Osteoblast (primary cell): Measurements from ENCODE around the gene SLC17A9. TPM values are rescaled to one million over a fixed set of nuclear protein-coding genes. Genes with fewer than 3 reads are reported as not detected.

Experiments
- DNase-seq: peaks from one replicate; pipeline ENCODE4 v3.0.0; 2011; ENCODE audit warnings: low spot score, mixed read lengths; ENCODE audit not compliant: insufficient read length; ENCODE audit errors: missing footprints
- H2AFZ ChIP-seq: 2 replicates; pipeline ENCODE4 v1.6.0; 2011; ENCODE audit warnings: mild to moderate bottlenecking, low read length
- H3K27ac ChIP-seq: 2 replicates; pipeline ENCODE4 v1.5.1; 2011; ENCODE audit warnings: mild to moderate bottlenecking, low read depth, low read length, moderate library complexity
- H3K27me3 ChIP-seq: 2 replicates; pipeline ENCODE4 v1.6.0; 2012; ENCODE audit warnings: mild to moderate bottlenecking, control low read depth, inconsistent platforms, low read length, moderate library complexity; ENCODE audit not compliant: insufficient read depth
- H3K36me3 ChIP-seq: 2 replicates; pipeline ENCODE4 v1.5.1; 2011; ENCODE audit warnings: mild to moderate bottlenecking, low read length, control low read depth, moderate library complexity; ENCODE audit not compliant: insufficient read depth
- H3K4me1 ChIP-seq: 2 replicates; pipeline ENCODE4 v1.5.1; 2011; ENCODE audit warnings: mild to moderate bottlenecking, low read length, control low read depth, moderate library complexity; ENCODE audit not compliant: insufficient read depth
- H3K4me2 ChIP-seq: 2 replicates; pipeline ENCODE4 v1.6.0; 2011; ENCODE audit warnings: mild to moderate bottlenecking, low read length; ENCODE audit not compliant: insufficient read depth
- H3K4me3 ChIP-seq: fragments of 200-600 bp; sonication (generic); 3 replicates; pipeline ENCODE4 v1.5.1; 2012; ENCODE audit warnings: mild to moderate bottlenecking, low read length, inconsistent platforms; ENCODE audit not compliant: insufficient read depth
- H3K79me2 ChIP-seq: 2 replicates; pipeline ENCODE4 v1.6.0; 2012; ENCODE audit warnings: mild to moderate bottlenecking, low read length, control low read depth, inconsistent platforms; ENCODE audit not compliant: insufficient read depth
- H3K9me3 ChIP-seq: 2 replicates; pipeline ENCODE4 v1.5.1; 2011; ENCODE audit warnings: low read depth, low read length, control low read depth
- H4K20me1 ChIP-seq: 2 replicates; pipeline ENCODE4 v1.6.0; 2012; ENCODE audit warnings: mild to moderate bottlenecking, low read length, control low read depth; ENCODE audit not compliant: insufficient read depth
- total RNA-seq: library from RNA; depleted of rRNA; stranded (reverse); fragments of >200 nt; gene quantifications from 2 replicates; pipeline ENCODE4 v1.2.3, GENCODE V29; 2012
- TF ChIP-seq, protein P1 (sequence below): IDR thresholded peaks from 2 replicates; pipeline ENCODE4 v1.5.1; 2011; ENCODE audit warnings: mild to moderate bottlenecking, low read depth, low read length, moderate library complexity; ENCODE audit errors: extremely low read depth

SLC17A9 gene
- total RNA-seq, 1 donor = 6.5 TPM

- Histone ChIP-seq H3K27me3 (peaks cover 73% of the 10 kb centered on the region), H3K9me3 (peaks cover 3% of the 10 kb centered on the region), H3K27ac (no peak overlapping the region), H2AFZ (no peak overlapping the region), H3K4me3 (no peak overlapping the region), H3K4me1 (no peaks in the 10 kb centered on the region), H4K20me1 (no peaks in the 10 kb centered on the region), H3K79me2 (no peaks in the 10 kb centered on the region), H3K36me3 (no peaks in the 10 kb centered on the region), H3K4me2 (no peak overlapping the region)
- TF ChIP-seq, protein P1, sequence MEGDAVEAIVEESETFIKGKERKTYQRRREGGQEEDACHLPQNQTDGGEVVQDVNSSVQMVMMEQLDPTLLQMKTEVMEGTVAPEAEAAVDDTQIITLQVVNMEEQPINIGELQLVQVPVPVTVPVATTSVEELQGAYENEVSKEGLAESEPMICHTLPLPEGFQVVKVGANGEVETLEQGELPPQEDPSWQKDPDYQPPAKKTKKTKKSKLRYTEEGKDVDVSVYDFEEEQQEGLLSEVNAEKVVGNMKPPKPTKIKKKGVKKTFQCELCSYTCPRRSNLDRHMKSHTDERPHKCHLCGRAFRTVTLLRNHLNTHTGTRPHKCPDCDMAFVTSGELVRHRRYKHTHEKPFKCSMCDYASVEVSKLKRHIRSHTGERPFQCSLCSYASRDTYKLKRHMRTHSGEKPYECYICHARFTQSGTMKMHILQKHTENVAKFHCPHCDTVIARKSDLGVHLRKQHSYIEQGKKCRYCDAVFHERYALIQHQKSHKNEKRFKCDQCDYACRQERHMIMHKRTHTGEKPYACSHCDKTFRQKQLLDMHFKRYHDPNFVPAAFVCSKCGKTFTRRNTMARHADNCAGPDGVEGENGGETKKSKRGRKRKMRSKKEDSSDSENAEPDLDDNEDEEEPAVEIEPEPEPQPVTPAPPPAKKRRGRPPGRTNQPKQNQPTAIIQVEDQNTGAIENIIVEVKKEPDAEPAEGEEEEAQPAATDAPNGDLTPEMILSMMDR = no peak
- no peak for DNase-seq
These were observed 61.8 kb downstream of the SLC17A9 start for GRCh38 chr20:63014287-63014686.

GRCh38 chr20:63014710-63015109 lies 62.2 kb downstream of the SLC17A9 start:
- H3K4me1 ChIP-seq = no peaks in the 10 kb centered on the region
- no peaks in the 10 kb centered on the region for H3K36me3 ChIP-seq
- H4K20me1 ChIP-seq = no peaks in the 10 kb centered on the region
- H2AFZ ChIP-seq = no peak overlapping the region
- no peak overlapping the region for H3K27ac ChIP-seq
- no peak for DNase-seq
- H3K9me3 ChIP-seq = peaks cover 3% of the 10 kb centered on the region
- H3K4me2 ChIP-seq = no peak overlapping the region
- no peaks in the 10 kb centered on the region for H3K79me2 ChIP-seq
- TF ChIP-seq, protein P1 = no peak
- peaks cover 69% of the 10 kb centered on the region for H3K27me3 ChIP-seq
- H3K4me3 ChIP-seq = no peak overlapping the region

DNA sequence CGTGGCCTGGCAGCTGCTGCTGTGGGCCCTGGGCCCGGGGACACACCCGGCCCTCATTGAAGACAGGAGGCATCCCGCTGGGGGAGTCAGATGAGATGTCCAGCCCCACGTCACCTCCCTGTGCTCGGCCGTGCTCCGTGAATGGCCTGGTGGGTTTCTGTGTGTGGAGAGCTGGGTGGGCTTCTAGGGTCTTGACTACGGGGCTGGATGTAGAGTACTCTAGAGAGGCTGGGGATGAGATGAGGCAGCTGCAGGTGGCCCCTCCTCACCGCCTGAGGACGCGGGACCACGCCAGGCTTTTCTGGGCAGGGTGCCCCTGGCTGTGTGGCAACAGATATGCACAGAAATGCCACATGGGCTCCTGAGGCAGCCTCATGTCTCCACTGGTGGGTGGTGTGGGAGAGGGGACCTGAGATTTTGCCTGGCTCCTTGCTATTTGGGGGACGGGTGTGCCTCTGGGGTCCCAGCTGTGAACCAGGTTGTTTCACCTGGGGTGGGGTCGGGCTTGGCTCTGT lies 62.7 kb downstream of the SLC17A9 start:
- no peak overlapping the region for H2AFZ ChIP-seq
- no peak overlapping the region for H3K27ac ChIP-seq
- peaks cover 3% of the 10 kb centered on the region for H3K9me3 ChIP-seq
- no peaks in the 10 kb centered on the region for H4K20me1 ChIP-seq
- H3K4me1 ChIP-seq = no peaks in the 10 kb centered on the region
- no peak overlapping the region for H3K4me2 ChIP-seq
- H3K36me3 ChIP-seq = no peaks in the 10 kb centered on the region
- peaks cover 66% of the 10 kb centered on the region for H3K27me3 ChIP-seq
- TF ChIP-seq, protein P1 = no peak
- H3K4me3 ChIP-seq = no peak overlapping the region
- H3K79me2 ChIP-seq = no peaks in the 10 kb centered on the region
- DNase-seq = no peak

GRCh38 chr20:63015662-63016361 lies 63.3 kb downstream of the SLC17A9 start:
- no peak overlapping the region for H2AFZ ChIP-seq
- peaks cover 3% of the 10 kb centered on the region for H3K9me3 ChIP-seq
- H4K20me1 ChIP-seq = no peaks in the 10 kb centered on the region
- H3K4me2 ChIP-seq = no peak overlapping the region
- no peak overlapping the region for H3K4me3 ChIP-seq
- H3K36me3 ChIP-seq = no peaks in the 10 kb centered on the region
- DNase-seq = no peak
- H3K27me3 ChIP-seq = peaks cover 67% of the 10 kb centered on the region
- TF ChIP-seq, protein P1 = no peak
- H3K4me1 ChIP-seq = no peaks in the 10 kb centered on the region
- no peaks in the 10 kb centered on the region for H3K79me2 ChIP-seq
- H3K27ac ChIP-seq = no peak overlapping the region
